H9 (cell line): ENCODE data around the gene LBHD2. TPM values are rescaled to one million over a fixed set of nuclear protein-coding genes. Genes with fewer than 3 reads are reported as not detected.

Experiments used
- DNase-seq: peaks from one replicate; pipeline ENCODE4 v3.0.0-alpha.2; 2017
- H2AFZ ChIP-seq: one replicate; pipeline ENCODE4 v1.6.1; 2013; ENCODE audit warnings: mild to moderate bottlenecking, low read length, control low read depth, moderate library complexity
- H2AK5ac ChIP-seq: 2 replicates; pipeline ENCODE4 v1.6.1; 2013; ENCODE audit warnings: low read length, control low read depth, mixed read lengths; ENCODE audit not compliant: insufficient read length
- H2BK120ac ChIP-seq: one replicate; pipeline ENCODE4 v1.6.1; 2013; ENCODE audit warnings: low read depth, mild to moderate bottlenecking, low read length, control low read depth, inconsistent platforms; ENCODE audit not compliant: poor library complexity, severe bottlenecking
- H2BK12ac ChIP-seq: 2 replicates; pipeline ENCODE4 v1.6.1; 2013; ENCODE audit warnings: low read length, control low read depth, mixed read lengths, low read depth; ENCODE audit not compliant: insufficient read length
- H2BK15ac ChIP-seq: 2 replicates; pipeline ENCODE4 v1.6.1; 2013; ENCODE audit warnings: low read depth, low read length, control low read depth
- H2BK20ac ChIP-seq: one replicate; pipeline ENCODE4 v1.6.1; 2013; ENCODE audit warnings: low read depth, mild to moderate bottlenecking, low read length, control low read depth, inconsistent platforms; ENCODE audit not compliant: poor library complexity, severe bottlenecking
- H2BK5ac ChIP-seq: 2 replicates; pipeline ENCODE4 v1.6.1; 2013; ENCODE audit warnings: low read length, control low read depth, mixed read lengths; ENCODE audit not compliant: insufficient read length
- H3K14ac ChIP-seq: 2 replicates; pipeline ENCODE4 v1.6.1; 2013; ENCODE audit warnings: low read length, control low read depth; ENCODE audit not compliant: insufficient read depth
- H3K18ac ChIP-seq: 2 replicates; pipeline ENCODE4 v1.6.1; 2013; ENCODE audit warnings: low read depth, mild to moderate bottlenecking, mixed read lengths, low read length, control low read depth; ENCODE audit not compliant: insufficient read length
- H3K23ac ChIP-seq: 2 replicates; pipeline ENCODE4 v1.6.1; 2013; ENCODE audit warnings: low read length, control low read depth, mixed read lengths, low read depth; ENCODE audit not compliant: insufficient read length
- H3K23me2 ChIP-seq: 2 replicates; pipeline ENCODE4 v1.6.1; 2013; ENCODE audit warnings: low read depth, mild to moderate bottlenecking, mixed read lengths, low read length, control low read depth; ENCODE audit not compliant: insufficient read length, poor library complexity, severe bottlenecking
- H3K27ac ChIP-seq: 2 replicates; pipeline ENCODE4 v1.5.1; 2013; ENCODE audit warnings: low read length, control low read depth, mixed read lengths, low read depth; ENCODE audit not compliant: insufficient read length
- H3K27me3 ChIP-seq: 2 replicates; pipeline ENCODE4 v1.6.1; 2013; ENCODE audit warnings: low read length, control low read depth, inconsistent platforms; ENCODE audit not compliant: insufficient read depth
- H3K4ac ChIP-seq: 2 replicates; pipeline ENCODE4 v1.6.1; 2013; ENCODE audit warnings: low read depth, mild to moderate bottlenecking, control low read depth, inconsistent platforms, low read length, moderate library complexity
- H3K4me1 ChIP-seq: 2 replicates; pipeline ENCODE4 v1.6.1; 2013; ENCODE audit warnings: low read length, control low read depth, inconsistent platforms; ENCODE audit not compliant: insufficient read depth
- H3K4me2 ChIP-seq: 2 replicates; pipeline ENCODE4 v1.6.1; 2013; ENCODE audit warnings: low read length, control low read depth, mixed read lengths; ENCODE audit not compliant: insufficient read length, insufficient read depth
- H3K56ac ChIP-seq: 2 replicates; pipeline ENCODE4 v1.6.1; 2013; ENCODE audit warnings: low read depth, mild to moderate bottlenecking, mixed read lengths, low read length, control low read depth; ENCODE audit not compliant: insufficient read length
- H3K79me1 ChIP-seq: 2 replicates; pipeline ENCODE4 v1.6.1; 2013; ENCODE audit warnings: low read depth, mild to moderate bottlenecking, moderate library complexity, low read length, control low read depth, inconsistent platforms; ENCODE audit not compliant: insufficient read depth, poor library complexity, severe bottlenecking
- H3K79me2 ChIP-seq: 2 replicates; pipeline ENCODE4 v1.6.1; 2013; ENCODE audit warnings: low read length, control low read depth, inconsistent platforms; ENCODE audit not compliant: insufficient read depth
- H3K9ac ChIP-seq: 2 replicates; pipeline ENCODE4 v1.6.1; 2013; ENCODE audit warnings: low read length, control low read depth, mixed read lengths; ENCODE audit not compliant: insufficient read length; ENCODE audit errors: extremely low read depth
- H3K9me3 ChIP-seq: one replicate; pipeline ENCODE4 v1.6.1; 2013; ENCODE audit warnings: low read depth, low read length, inconsistent platforms; ENCODE audit not compliant: control insufficient read depth
- H3T11ph ChIP-seq: one replicate; pipeline ENCODE4 v1.6.1; 2013; ENCODE audit warnings: mild to moderate bottlenecking, low read length, control low read depth, inconsistent platforms
- H4K20me1 ChIP-seq: one replicate; pipeline ENCODE4 v1.6.1; 2013; ENCODE audit not compliant: control insufficient read depth, insufficient read length, insufficient read depth
- H4K5ac ChIP-seq: 2 replicates; pipeline ENCODE4 v1.6.1; 2013; ENCODE audit warnings: low read depth, mild to moderate bottlenecking, mixed read lengths, low read length, control low read depth; ENCODE audit not compliant: insufficient read length
- H4K8ac ChIP-seq: replicated peaks from 2 replicates; pipeline ENCODE4 v1.6.1; 2013; ENCODE audit warnings: low read length, control low read depth, mixed read lengths, low read depth; ENCODE audit not compliant: insufficient read length
- H4K91ac ChIP-seq: 2 replicates; pipeline ENCODE4 v1.6.1; 2013; ENCODE audit warnings: low read depth, mild to moderate bottlenecking, moderate library complexity, mixed read lengths, low read length, control low read depth; ENCODE audit not compliant: insufficient read length
- H3K27ac Mint-ChIP-seq, 3 experiments: 2 replicates in 2 of 3; 3 replicates in 1 of 3; pipeline ENCODE4 v1.8.0; 2020 to 2021; ENCODE audit warnings: mixed read lengths in 3 of 3, mild to moderate bottlenecking in 1 of 3, moderate library complexity in 1 of 3
- H3K27me3 Mint-ChIP-seq: 2 replicates; pipeline ENCODE4 v1.8.0; 2021; ENCODE audit warnings: low read depth, mild to moderate bottlenecking, moderate library complexity, mixed read lengths
- H3K36me3 Mint-ChIP-seq, 3 experiments: 2 replicates in 2 of 3; 3 replicates in 1 of 3; pipeline ENCODE4 v1.8.0; 2020 to 2021; ENCODE audit warnings: low read depth in 3 of 3, mixed read lengths in 3 of 3; ENCODE audit not compliant: insufficient read depth in 1 of 3
- H3K4me1 Mint-ChIP-seq, 2 experiments: 2 replicates each; pipeline ENCODE4 v1.8.0; 2020; ENCODE audit warnings: mixed read lengths in 2 of 2
- H3K4me3 Mint-ChIP-seq, 2 experiments: 2 replicates in 1 of 2; 3 replicates in 1 of 2; pipeline ENCODE4 v1.8.0; 2020 to 2021; ENCODE audit warnings: mild to moderate bottlenecking in 2 of 2, mixed read lengths in 2 of 2, moderate library complexity in 1 of 2
- H3K9me3 Mint-ChIP-seq, 2 experiments: 2 replicates in 1 of 2; 3 replicates in 1 of 2; pipeline ENCODE4 v1.8.0; 2020; ENCODE audit warnings: mild to moderate bottlenecking in 2 of 2, mixed read lengths in 2 of 2, moderate library complexity in 1 of 2
- CTCF ChIP-seq: fragments of 200-600 bp; sonication (generic); conservative IDR thresholded peaks from 3 replicates; pipeline ENCODE4 v1.8.0; 2021; ENCODE audit warnings: antibody characterized with exemption, mild to moderate bottlenecking
- WGBS: extraction: QIAGEN DNeasy Blood & Tissue Kit; methylation state at CpG from one replicate; pipeline ENCODE4 v1.1.7; 2013; ENCODE audit warnings: missing lambda C conversion rate, low lambda C conversion rate, mixed read lengths; ENCODE audit not compliant: insufficient read length; ENCODE audit errors: extremely low coverage; 5-methylcytosine and 5-hydroxymethylcytosine counted together
- total RNA-seq: library from RNA; stranded (reverse); gene quantifications from 2 replicates; pipeline ENCODE4 v1.2.1, GENCODE V29; 2021

LBHD2 gene
- total RNA-seq, 1 experiment from 2014 or later = not detected

- no peak for TF ChIP-seq CTCF
- no peak overlapping the region for H3K27ac ChIP-seq
- H4K5ac ChIP-seq = no peak overlapping the region
- no peak overlapping the region for H3K14ac ChIP-seq
- no peak overlapping the region for H3K4me2 ChIP-seq
- no peak overlapping the region for H3K27ac Mint-ChIP-seq
- H4K91ac ChIP-seq = no peak overlapping the region
- no CpG with 5 or more reads among the region's 9 CpGs for WGBS
- H3T11ph ChIP-seq = no peak overlapping the region
- no peak overlapping the region for H3K4ac ChIP-seq
- H4K8ac ChIP-seq = no peak overlapping the region
- H3K18ac ChIP-seq = no peak overlapping the region
- H3K4me1 ChIP-seq = peaks cover under 1% of the 10 kb centered on the region
- no peak overlapping the region for H3K4me3 Mint-ChIP-seq
- no peaks in the 10 kb centered on the region for H3K9me3 Mint-ChIP-seq
- no peaks in the 10 kb centered on the region for H3K79me2 ChIP-seq
- no peaks in the 10 kb centered on the region; a peak in 1 of 7 replicates for H3K36me3 Mint-ChIP-seq
- H3K79me1 ChIP-seq = no peaks in the 10 kb centered on the region
- peaks cover 4% of the 10 kb centered on the region for H3K23me2 ChIP-seq
- H2BK120ac ChIP-seq = no peak overlapping the region
- no peak overlapping the region for H2BK12ac ChIP-seq
- no peak overlapping the region for H2AFZ ChIP-seq
- no peak overlapping the region for H2BK20ac ChIP-seq
- H3K9me3 ChIP-seq = no peaks in the 10 kb centered on the region
- H2BK5ac ChIP-seq = no peak overlapping the region
- peaks cover 25 to 35% of the 10 kb centered on the region in 2 experiments for H3K4me1 Mint-ChIP-seq
- H4K20me1 ChIP-seq = no peaks in the 10 kb centered on the region
- peaks cover 40% of the 10 kb centered on the region for H3K27me3 Mint-ChIP-seq
- no peak for DNase-seq
- H2BK15ac ChIP-seq = no peak overlapping the region
- no peak overlapping the region for H2AK5ac ChIP-seq
- no peaks in the 10 kb centered on the region for H3K27me3 ChIP-seq
- no peak overlapping the region for H3K23ac ChIP-seq
- no peak overlapping the region for H3K9ac ChIP-seq
- no peak overlapping the region for H3K56ac ChIP-seq
Measured at GRCh38 chr14:103105580-103106150, 21.7 kb downstream of the LBHD2 start.
